ENCODE data around the gene MYEOV. TPM values are rescaled to one million over a fixed set of nuclear protein-coding genes. Genes with fewer than 3 reads are reported as not detected.

The MYEOV gene
- total RNA-seq, 2 donors from 2014 or later: 0.12 TPM; not detected in 1

DNA sequence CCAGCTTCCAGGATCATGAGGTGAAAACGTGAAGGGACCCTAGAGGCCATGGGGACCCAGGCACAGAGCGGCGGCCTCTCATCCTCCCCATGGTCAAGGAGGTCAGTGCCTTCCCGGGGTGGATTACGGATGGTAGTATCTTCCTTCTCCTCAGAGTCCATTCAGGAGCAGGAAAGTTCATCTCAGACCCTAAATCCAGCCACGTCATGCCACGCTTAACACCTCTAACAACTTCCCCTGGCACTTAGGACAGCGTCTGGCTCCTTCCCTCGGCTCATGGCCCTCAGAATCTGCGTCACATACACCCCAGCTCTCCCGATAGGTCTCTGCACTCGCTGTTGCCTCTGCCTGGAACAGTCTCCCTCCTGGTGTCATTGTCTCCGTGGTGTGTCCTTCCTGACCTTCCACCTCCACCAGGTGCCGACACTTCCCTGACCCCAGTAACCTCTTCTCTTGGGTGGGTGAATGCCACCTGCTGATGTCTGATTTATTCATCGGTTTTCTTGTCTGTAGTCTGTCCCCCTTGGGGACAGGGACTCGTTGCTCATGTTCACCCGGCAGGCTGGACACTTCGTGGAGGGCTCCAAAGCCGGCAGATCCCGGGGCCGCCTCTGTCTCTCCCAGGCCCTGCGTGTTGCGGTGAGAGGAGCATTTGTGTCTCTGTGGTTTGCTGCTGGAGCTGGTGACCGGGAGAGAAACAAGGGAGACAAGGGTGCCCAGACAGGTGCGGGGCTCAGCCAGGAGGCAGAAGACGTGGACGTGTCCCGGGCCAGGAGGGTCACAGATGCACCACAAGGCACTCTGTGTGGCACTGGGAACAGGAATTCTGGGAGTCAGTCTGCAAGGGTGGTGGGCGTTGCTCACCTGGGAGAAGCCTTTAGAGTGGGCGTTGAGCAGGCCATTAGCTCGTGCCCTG lies 1.4 kb downstream of the MYEOV start:
- TF ChIP-seq, protein P1, sequence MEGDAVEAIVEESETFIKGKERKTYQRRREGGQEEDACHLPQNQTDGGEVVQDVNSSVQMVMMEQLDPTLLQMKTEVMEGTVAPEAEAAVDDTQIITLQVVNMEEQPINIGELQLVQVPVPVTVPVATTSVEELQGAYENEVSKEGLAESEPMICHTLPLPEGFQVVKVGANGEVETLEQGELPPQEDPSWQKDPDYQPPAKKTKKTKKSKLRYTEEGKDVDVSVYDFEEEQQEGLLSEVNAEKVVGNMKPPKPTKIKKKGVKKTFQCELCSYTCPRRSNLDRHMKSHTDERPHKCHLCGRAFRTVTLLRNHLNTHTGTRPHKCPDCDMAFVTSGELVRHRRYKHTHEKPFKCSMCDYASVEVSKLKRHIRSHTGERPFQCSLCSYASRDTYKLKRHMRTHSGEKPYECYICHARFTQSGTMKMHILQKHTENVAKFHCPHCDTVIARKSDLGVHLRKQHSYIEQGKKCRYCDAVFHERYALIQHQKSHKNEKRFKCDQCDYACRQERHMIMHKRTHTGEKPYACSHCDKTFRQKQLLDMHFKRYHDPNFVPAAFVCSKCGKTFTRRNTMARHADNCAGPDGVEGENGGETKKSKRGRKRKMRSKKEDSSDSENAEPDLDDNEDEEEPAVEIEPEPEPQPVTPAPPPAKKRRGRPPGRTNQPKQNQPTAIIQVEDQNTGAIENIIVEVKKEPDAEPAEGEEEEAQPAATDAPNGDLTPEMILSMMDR (IDR thresholded peaks at IDR 0.05): no peak
- no peak overlapping the region for H3K4me3 ChIP-seq
- peaks cover 0 to 58% of the 10 kb centered on the region in 2 donors for H3K4me1 ChIP-seq
- no peaks in the 10 kb centered on the region for H3K27me3 ChIP-seq
- no peaks in the 10 kb centered on the region for H3K9me3 ChIP-seq
- H3K27ac ChIP-seq: no peak overlapping the region
- no peak for DNase-seq (ENCODE audit: low spot score)
- no peaks in the 10 kb centered on the region for H3K36me3 ChIP-seq

DNA sequence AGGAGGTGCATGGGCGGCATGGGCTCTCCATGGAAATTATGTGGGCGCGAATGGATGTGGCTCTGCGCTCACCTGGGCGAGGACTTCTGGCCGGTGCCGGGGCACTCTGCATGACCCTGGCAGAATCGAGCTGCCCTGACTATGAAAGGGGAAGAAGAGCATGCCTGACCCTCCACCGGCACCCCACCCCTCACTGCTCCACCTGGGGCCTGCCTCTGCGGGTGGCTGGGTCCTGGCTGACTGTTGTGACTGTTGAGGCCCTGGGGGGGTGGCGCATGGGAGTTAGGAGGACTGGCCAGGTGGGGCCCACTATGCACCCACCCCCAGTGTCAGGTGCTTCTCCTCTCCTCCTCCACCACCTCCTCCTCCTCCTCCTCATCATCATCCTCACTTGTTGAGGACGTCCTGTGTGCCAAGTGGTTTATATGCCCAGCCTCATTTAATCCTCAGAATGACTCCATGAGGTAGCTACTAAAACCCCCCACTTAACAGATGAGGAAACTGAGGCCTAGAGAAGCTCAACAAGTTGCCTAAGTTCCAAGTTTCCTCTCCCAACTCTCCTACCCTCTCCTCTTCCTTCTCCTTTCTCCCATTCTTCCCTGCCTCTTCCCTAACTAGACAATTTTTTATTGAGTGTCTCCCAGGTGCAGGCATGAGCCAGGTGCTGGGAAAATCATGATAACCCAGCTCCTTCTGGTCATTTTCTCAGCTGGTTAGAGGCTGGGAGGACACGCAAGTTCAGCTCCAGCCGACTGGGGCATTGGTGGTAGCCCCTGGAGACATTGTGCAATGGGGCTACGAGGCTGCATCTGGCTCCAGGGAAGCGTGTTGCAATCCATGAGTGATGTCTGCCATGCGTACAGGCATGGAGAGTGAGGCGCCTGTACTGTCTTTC lies 2.3 kb downstream of the MYEOV start:
- DNase-seq (ENCODE audit: low spot score): peak; percentile 91
- TF ChIP-seq, protein P1 (IDR thresholded peaks at IDR 0.05): no peak
- peaks cover 0 to 60% of the 10 kb centered on the region in 2 donors for H3K4me1 ChIP-seq
- H3K27ac ChIP-seq: peak overlapping the region; percentile 72 to 84
- H3K36me3 ChIP-seq: no peaks in the 10 kb centered on the region
- H3K9me3 ChIP-seq: no peaks in the 10 kb centered on the region
- no peaks in the 10 kb centered on the region for H3K27me3 ChIP-seq
- H3K4me3 ChIP-seq: no peak overlapping the region

DNA sequence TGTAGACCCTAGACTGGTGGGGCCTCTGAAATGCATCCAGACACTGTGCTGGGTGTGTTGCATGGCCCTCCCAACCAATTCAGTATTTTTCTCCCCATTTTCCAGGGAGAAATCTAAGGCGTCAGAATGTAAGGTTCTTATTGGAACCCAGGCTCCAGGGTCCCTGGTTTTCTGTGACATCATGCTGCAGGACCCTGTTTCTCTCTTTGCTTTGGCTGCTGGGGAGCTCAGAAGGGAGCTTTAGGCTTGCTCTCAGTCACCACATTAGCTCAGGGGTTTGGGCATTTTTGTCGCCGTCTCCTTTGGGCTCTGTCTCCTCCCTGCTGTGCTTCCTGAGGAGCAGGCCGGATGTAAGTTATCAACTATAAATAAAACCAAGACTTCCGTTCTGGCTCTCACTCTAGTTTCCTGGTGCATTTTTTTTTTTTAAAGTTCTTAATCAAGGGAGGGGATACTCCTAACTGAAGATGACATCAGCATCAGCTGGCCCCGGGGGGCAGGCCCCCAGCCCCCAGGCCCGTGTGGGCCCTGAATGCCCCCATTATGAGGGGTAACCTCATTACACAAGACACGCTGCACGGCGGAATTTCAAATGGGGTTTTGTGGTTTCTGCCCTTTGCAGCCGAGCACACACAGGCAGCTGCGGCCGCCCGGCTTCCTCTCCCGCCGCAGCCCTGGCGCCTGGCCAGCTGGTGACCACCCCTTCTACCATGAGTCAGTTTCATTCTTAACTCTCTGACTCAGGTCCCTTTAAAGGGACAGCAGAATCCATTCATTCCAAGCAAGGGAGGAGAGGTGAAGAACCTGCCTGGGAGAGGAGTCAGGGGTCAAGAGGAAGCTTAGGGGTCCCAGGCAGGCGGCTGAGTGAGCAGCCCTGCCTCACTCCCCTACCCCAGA lies 3.2 kb downstream of the MYEOV start:
- Histone ChIP-seq H3K27ac (peak overlapping the region; percentile 72 to 84), H3K36me3 (no peaks in the 10 kb centered on the region), H3K4me1 (peaks cover 0 to 69% of the 10 kb centered on the region in 2 donors), H3K4me3 (peak overlapping the region in 1 of 2 donors; percentile 28), H3K27me3 (no peaks in the 10 kb centered on the region), H3K9me3 (no peaks in the 10 kb centered on the region)
- peak; percentile 97 for DNase-seq (ENCODE audit: low spot score)
- TF ChIP-seq, protein P1 (IDR thresholded peaks at IDR 0.05): no peak

DNA sequence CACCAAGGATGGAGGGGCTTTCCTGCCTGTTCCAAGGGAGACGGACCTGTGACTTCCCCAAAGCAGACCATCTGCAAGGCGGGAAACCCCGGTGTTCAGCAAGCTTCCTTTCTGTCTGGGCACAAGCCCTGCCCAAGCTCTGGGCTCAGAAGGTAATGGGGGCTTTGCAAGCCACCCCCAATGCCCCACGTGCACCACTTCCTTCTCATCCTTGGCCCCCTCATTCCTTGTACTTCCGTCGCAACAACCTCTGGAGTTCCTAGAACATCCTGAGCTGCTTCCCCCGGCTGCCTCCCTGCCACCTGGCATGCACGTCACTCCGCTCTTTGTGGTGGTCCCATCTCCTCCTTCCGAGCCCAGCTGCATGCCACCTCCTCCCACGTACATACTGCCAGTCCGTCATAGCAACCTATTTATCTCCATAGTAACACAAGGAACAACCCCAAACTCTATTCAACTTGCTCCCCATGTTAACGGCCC lies 3.9 kb downstream of the MYEOV start:
- peak; percentile 70 for DNase-seq (ENCODE audit: low spot score)
- Histone ChIP-seq H3K36me3 (no peaks in the 10 kb centered on the region), H3K27ac (peak overlapping the region; percentile 72 to 84), H3K4me3 (peak overlapping the region in 1 of 2 donors; percentile 28), H3K27me3 (no peaks in the 10 kb centered on the region), H3K9me3 (no peaks in the 10 kb centered on the region), H3K4me1 (peaks cover 0 to 74% of the 10 kb centered on the region in 2 donors)
- TF ChIP-seq, protein P1 (IDR thresholded peaks at IDR 0.05): no peak
